GM10847 (cell line): ENCODE data around the gene NTN4.

Experiments used
- POLR2A ChIP-seq: IDR thresholded peaks from 2 replicates; pipeline ENCODE4 v1.6.1; 2011; ENCODE audit not compliant: insufficient read length; ENCODE audit errors: extremely low read depth

Gene NTN4

DNA sequence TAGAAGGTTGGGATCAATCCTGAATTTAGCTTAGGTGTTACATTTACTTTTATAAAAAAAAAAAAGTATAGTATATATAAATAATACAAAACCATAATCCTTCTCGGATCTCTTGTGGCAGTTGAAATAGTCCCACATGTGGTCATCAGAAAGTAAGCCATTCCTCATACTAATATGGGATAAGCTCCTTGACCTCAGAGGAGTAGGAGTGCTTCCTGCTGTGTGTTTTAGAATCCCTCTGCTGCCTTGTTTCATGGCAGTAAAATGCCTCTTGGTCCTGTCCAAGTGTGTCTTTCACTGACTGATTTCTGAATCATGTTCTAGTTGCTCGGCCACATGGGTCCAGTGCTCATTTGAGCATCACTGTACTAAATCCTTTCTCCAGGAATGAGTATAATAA, 117.0 kb downstream of the NTN4 start:
- TF ChIP-seq POLR2A, result no peak

GRCh38 chr12:95672166-95672565, 118.4 kb downstream of the NTN4 start:
- TF ChIP-seq POLR2A, result no peak

DNA sequence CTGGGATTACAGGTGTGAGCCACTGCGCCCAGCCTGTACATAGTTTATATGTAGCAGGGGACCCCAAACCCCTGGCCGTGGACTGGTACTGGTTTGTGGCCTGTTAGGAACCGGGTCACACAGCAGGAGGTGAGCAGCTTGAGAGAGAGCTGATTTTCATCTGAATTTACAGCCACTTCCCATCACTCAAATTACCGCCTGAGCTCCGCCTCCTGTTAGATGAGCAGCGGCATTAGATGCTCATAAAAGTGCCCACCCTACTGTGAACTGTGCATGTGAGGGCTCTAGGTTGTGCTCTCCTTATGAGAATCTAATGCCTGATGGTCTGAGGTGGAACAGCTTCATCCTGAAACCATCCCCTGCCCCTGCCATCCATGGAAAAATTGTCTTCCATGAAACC, 119.3 kb downstream of the NTN4 start:
- no peak for TF ChIP-seq POLR2A

DNA sequence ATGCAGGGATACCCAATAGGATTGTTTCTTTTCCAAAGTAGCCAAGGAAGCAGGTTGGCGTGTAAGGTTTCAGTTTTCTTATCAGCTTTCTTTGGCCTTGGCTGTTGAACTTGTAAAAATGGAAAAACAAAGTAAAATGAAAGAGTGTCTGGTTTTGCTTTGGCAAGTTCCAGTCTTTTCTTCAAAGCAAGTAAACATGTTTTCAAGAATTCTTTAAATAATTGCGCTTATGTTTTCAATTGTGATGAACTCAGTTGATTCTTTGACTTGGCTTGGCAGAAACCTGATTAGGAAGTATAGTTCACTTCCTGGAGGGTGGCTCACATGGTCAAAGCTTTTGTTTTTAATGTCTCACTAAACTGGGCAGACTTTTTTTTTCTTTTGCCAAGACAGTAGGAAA, 127.0 kb downstream of the NTN4 start:
- TF ChIP-seq POLR2A, result no peak

DNA sequence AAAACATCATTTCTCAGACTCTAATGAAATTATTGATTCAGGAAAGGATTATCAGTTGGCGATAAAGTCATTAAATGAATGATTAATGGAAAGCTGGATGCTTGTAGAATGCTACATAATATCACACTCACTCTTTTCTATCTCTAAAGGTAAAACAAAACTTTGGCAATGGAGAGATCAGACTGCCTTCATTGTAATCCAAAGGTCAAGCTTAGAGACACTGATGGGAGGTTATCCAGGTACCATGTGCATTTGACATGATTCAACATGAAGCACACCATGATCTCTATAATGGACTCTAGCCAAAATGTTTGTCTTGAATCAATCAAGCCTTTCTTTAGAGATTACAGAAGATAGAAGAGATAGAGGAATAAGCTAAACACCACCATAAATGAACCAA, 129.2 kb downstream of the NTN4 start:
- TF ChIP-seq POLR2A, result no peak

DNA sequence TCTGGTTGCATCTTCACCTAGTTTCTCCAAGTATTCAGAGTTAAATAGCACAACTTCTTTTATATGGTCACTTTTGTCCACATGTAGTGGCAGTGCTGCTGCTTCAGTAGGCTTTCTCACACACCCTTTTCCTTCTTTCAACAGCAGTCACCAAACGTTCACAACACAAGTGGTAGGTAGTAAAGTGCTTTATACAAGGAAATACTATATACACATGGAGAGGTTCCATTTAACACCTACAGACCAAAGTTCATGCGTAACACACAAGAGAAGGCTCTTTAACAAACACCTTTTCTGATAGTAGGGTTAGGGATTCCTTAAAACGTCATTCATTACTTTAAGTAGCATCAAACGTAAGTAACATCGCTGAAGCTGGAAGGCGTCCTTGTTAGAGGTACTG, 132.2 kb downstream of the NTN4 start:
- no peak for TF ChIP-seq POLR2A

DNA sequence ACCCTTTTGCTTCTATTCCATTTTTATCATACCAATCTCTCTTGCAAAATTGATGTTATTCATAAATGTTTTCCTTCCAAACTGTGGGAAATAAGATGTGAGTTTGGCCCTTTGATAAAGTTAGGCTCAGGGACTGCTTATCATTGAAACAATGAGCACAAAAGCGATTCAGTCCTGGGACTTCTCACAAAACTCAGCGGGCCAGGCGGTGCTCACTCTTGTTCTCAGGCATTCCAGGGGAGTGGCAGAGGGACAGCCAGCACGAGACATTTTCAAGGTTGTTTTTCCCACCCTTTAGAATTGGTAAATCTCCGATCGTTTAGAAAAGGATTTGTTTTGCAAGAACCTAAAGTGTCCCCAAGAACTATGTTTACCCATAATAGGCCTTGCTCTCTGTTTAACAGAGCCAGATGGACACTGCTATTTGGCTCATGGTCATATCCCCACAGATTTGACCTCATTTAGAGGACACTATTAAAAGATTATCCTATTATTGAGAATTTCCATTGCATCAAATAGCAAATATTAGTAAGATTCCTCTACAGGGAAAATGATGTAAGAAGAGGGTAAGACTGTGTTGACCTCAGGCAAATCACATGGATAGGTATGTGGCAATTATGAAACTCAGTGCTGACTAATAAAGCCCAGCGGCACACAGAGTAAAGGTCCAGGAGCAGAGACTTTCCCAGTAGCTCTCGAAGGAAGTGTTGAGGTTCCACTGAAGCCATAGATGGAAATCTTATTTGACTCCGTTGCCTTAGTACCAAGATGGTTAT, 136.6 kb downstream of the NTN4 start:
- no peak for TF ChIP-seq POLR2A

DNA sequence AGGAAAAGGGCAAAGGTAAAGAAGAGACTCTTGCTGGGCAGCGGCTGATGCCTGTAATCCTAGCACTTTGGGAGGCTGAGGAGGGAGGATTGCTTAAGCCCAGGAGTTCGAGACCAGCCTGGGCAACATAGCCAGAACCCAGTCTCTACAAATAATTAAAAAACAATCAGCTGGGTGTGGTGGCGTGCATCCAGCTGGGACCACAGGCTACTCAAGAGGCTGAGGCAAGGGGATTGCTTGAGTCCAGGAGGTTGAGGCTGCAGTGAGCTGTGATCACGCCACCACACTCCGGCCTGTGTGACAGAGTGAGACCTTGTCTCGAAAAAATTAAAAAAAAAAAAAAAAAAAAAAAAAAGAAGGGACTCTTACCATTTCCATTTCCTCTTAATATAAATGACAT, 138.9 kb downstream of the NTN4 start:
- no peak for TF ChIP-seq POLR2A

- no peak for TF ChIP-seq POLR2A
Measured at GRCh38 chr12:95648990-95649791, 141.4 kb downstream of the NTN4 start.

DNA sequence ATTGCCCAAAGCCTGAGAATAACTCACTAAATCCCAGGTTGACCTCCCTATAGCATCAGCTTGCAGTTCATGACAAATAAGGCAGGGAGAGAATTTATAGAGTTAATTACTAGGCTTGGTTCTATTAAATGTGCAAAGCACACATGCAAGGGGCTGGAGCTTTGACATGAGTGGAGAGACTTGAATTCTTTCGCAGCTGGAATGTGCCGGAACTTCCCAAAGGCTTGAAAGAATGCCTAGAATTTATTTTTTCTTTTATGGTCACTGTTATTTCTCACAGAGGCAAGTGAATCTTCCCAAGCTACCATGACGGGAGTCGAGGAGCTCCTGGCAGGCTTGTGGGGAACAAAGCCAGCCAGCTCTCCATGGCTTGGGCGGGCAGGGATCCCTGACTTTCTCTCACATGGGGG, 143.8 kb downstream of the NTN4 start:
- no peak for TF ChIP-seq POLR2A

DNA sequence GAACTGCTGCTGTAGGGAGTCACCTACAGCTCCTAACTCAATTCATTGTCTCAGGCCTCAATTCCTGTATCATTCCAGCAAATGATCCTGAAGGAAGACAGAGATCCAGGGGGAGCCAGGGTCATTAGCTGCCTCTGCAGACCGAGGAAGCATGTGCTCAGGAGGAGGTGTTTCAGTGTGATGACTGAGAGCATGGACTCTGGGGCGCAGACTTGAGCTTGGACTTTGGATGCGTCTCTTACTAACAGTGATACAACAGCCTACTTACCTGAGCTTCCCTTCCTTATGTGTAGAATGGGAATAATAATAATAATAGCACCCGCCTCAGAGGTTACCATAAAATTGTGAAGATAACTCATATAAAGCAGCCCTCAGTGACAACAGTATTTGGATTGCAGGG, 147.3 kb downstream of the NTN4 start:
- TF ChIP-seq POLR2A, result no peak

- no peak for TF ChIP-seq POLR2A
Measured at GRCh38 chr12:95642583-95642982, 148.0 kb downstream of the NTN4 start.

GRCh38 chr12:95641299-95641952, 149.1 kb downstream of the NTN4 start:
- TF ChIP-seq POLR2A, result no peak

DNA sequence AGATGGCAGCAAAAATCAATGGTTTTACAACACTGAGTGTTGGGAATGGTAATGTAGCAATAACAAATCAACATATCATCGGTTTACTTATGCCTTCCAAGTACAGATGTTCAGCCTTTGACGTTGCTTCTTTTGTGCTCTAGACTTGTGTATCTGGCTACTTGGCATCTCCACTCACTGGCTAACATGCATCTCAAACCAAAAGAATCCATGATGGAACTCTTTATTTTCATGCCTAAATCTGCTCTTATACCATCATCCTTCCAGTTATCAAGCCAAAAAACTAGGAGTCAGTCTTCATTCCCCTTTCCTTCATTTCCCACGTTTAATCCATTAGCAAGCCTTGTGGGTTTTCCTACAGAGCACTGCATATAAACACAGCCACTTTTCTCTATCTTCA, 150.0 kb downstream of the NTN4 start:
- no peak for TF ChIP-seq POLR2A

- TF ChIP-seq POLR2A, result no peak
Measured at GRCh38 chr12:95637471-95638155, 153.0 kb downstream of the NTN4 start.

GRCh38 chr12:95637010-95637409, 153.6 kb downstream of the NTN4 start:
- no peak for TF ChIP-seq POLR2A
